HEK293 (cell line): ENCODE measurements around the gene TRIM46.

Source experiments
- CTCF ChIA-PET: fragments of 350-600 bp; formaldehyde crosslinking; extraction: SDS; loops from one replicate; lab custom pipeline; 2021; ENCODE audit warnings: antibody characterized with exemption; lab: Yijun Ruan, JAX
- POLR2A ChIA-PET: fragments of 300-600 bp; formaldehyde crosslinking; extraction: SDS; loops from one replicate; lab custom pipeline; 2020; ENCODE audit warnings: antibody characterized with exemption, inconsistent platforms; lab: Yijun Ruan, JAX
- H3K27ac ChIP-seq: fragments of 200-500 bp; sonication (Bioruptor generic); 2 replicates; pipeline ENCODE4 v1.5.1; 2014; ENCODE audit warnings: low read depth, low read length, control low read depth, inconsistent platforms; ENCODE audit errors: extremely low read depth
- H3K36me3 ChIP-seq, 2 experiments: fragments of 200-500 bp in 1 of 2; sonication (Bioruptor generic) in 1 of 2; 1 replicate in 1 of 2; 2 replicates in 1 of 2; pipeline ENCODE4 v1.5.1; 2014 to 2017; ENCODE audit warnings: inconsistent platforms in 2 of 2, low read length in 2 of 2; ENCODE audit not compliant: control insufficient read depth in 2 of 2, insufficient read depth in 1 of 2
- H3K4me1 ChIP-seq: fragments of 200-500 bp; sonication (Bioruptor generic); 2 replicates; pipeline ENCODE4 v1.5.1; 2014; ENCODE audit warnings: mild to moderate bottlenecking, low read length, inconsistent platforms; ENCODE audit not compliant: control insufficient read depth, insufficient read depth
- H3K4me3 ChIP-seq: 2 replicates; pipeline ENCODE4 v1.5.1; 2011; ENCODE audit warnings: low read depth, mild to moderate bottlenecking, control low read depth, low read length, moderate library complexity
- H3K9me3 ChIP-seq: fragments of 200-500 bp; sonication (Bioruptor generic); 2 replicates; pipeline ENCODE4 v1.5.1; 2014; ENCODE audit warnings: low read depth, low read length, inconsistent platforms; ENCODE audit not compliant: control insufficient read depth, insufficient read depth
- SCRT2 ChIP-seq: fragments of 450-650 bp; formaldehyde crosslinking; IDR thresholded peaks from 2 replicates; pipeline ENCODE4 v1.5.1; 2016; ENCODE audit warnings: missing biosample characterization, missing genetic modification characterization
- YY1 ChIP-seq: fragments of 450-650 bp; formaldehyde crosslinking; IDR thresholded peaks from 2 replicates; pipeline ENCODE4 v1.5.1; 2018; ENCODE audit warnings: missing biosample characterization, missing genetic modification characterization
- ZBTB21 ChIP-seq: fragments of 450-650 bp; formaldehyde crosslinking; IDR thresholded peaks from 2 replicates; pipeline ENCODE4 v1.5.1; 2017; ENCODE audit warnings: missing biosample characterization, missing genetic modification characterization
- ZNF335 ChIP-seq: fragments of 450-650 bp; formaldehyde crosslinking; conservative IDR thresholded peaks from 2 replicates; pipeline ENCODE4 v1.5.1; 2016; ENCODE audit warnings: missing biosample characterization, missing genetic modification characterization
- ZNF354C ChIP-seq: fragments of 450-650 bp; formaldehyde crosslinking; IDR thresholded peaks from 2 replicates; pipeline ENCODE4 v1.5.1; 2016; ENCODE audit warnings: missing biosample characterization, missing genetic modification characterization, low read depth, borderline replicate concordance
- ZNF501 ChIP-seq: fragments of 450-650 bp; formaldehyde crosslinking; IDR thresholded peaks from 2 replicates; pipeline ENCODE4 v1.5.1; 2016; ENCODE audit warnings: missing biosample characterization, missing genetic modification characterization
- ZNF548 ChIP-seq: fragments of 450-650 bp; formaldehyde crosslinking; IDR thresholded peaks from 2 replicates; pipeline ENCODE4 v1.5.1; 2016; ENCODE audit warnings: missing biosample characterization, missing genetic modification characterization
- ZNF600 ChIP-seq: fragments of 450-650 bp; formaldehyde crosslinking; IDR thresholded peaks from 2 replicates; pipeline ENCODE4 v1.5.1; 2016; ENCODE audit warnings: missing biosample characterization, missing genetic modification characterization
- ZNF610 ChIP-seq: fragments of 450-650 bp; formaldehyde crosslinking; IDR thresholded peaks from 2 replicates; pipeline ENCODE4 v1.5.1; 2016; ENCODE audit warnings: missing biosample characterization, missing genetic modification characterization, borderline replicate concordance
- ZNF626 ChIP-seq: fragments of 450-650 bp; sonication (Bioruptor Pico); formaldehyde crosslinking; IDR thresholded peaks from 2 replicates; pipeline ENCODE4 v1.5.1; 2018; ENCODE audit warnings: missing biosample characterization, missing genetic modification characterization, inconsistent platforms
- ZNF629 ChIP-seq: fragments of 450-650 bp; formaldehyde crosslinking; IDR thresholded peaks from 2 replicates; pipeline ENCODE4 v1.5.1; 2017; ENCODE audit warnings: missing biosample characterization, missing genetic modification characterization
- ZNF658 ChIP-seq: fragments of 450-650 bp; formaldehyde crosslinking; IDR thresholded peaks from 2 replicates; pipeline ENCODE4; 2016; ENCODE audit warnings: missing biosample characterization, missing genetic modification characterization
- ZNF777 ChIP-seq: fragments of 450-650 bp; formaldehyde crosslinking; IDR thresholded peaks from 2 replicates; pipeline ENCODE4 v1.5.1; 2017; ENCODE audit warnings: missing biosample characterization, missing genetic modification characterization, borderline replicate concordance
- ZNF843 ChIP-seq: fragments of 450-650 bp; formaldehyde crosslinking; IDR thresholded peaks from 2 replicates; pipeline ENCODE4 v1.5.1; 2016; ENCODE audit warnings: missing biosample characterization, missing genetic modification characterization
- TF ChIP-seq, protein P1 (sequence below): fragments of 450-650 bp; formaldehyde crosslinking; IDR thresholded peaks from 2 replicates; pipeline ENCODE4; 2016; ENCODE audit warnings: missing biosample characterization, missing genetic modification characterization
- TF ChIP-seq, protein P2 (sequence below): fragments of 450-650 bp; formaldehyde crosslinking; IDR thresholded peaks from 2 replicates; pipeline ENCODE4 v1.5.1; 2016; ENCODE audit warnings: missing biosample characterization, missing genetic modification characterization, borderline replicate concordance
- TF ChIP-seq, protein P3 (sequence below): IDR thresholded peaks from 2 replicates; pipeline ENCODE4 v1.6.1; 2011; ENCODE audit warnings: mild to moderate bottlenecking, low read depth, low read length, borderline replicate concordance
- TF ChIP-seq, protein P4 (sequence below): fragments of 450-650 bp; formaldehyde crosslinking; IDR thresholded peaks from 2 replicates; pipeline ENCODE4 v1.5.1; 2016; ENCODE audit warnings: missing biosample characterization, missing genetic modification characterization
- TF ChIP-seq, protein P5 (sequence below): fragments of 450-650 bp; formaldehyde crosslinking; conservative IDR thresholded peaks from 2 replicates; pipeline ENCODE4 v1.5.1; 2016; ENCODE audit warnings: low read depth, missing biosample characterization, missing genetic modification characterization

Gene TRIM46

DNA sequence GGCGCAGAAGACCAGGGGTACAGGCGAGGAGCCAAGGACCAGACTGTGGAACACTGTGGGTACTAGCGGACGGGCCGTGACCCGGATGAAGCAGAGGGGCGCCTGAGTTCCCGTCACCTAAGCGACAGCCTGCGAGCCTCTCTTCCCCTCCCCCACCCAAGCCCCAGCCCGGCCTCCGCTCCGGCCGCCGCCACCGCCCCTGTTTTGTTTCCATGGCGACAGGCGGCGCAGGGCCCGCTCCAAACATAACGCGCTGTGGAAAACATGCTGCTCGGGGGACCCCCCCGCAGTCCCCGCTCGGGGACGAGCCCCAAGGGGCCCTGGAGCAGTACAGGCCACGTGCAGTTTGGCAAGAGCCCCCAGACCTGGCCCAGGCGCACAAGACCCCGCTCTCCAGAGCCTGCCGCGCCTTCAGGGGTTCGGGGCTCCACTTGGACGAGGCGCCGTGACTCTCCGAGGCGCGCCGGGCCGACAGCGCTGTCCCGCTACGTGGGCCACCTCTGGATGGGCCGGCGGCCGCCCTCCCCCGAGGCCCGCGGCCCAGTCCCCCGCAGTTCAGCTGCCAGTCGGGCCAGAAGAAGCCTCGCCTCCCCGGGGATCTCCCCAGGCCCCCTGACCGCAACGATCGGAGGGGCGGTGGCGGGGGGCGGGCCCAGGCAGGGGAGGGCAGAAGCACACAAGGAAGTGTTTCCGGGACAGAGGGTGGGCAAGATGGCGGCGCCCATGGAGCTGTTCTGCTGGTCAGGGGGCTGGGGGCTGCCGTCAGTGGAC, 35.1 kb downstream of the TRIM46 start, which contains the start of gene MTX1 (continued):
- TF ChIP-seq, protein P1, sequence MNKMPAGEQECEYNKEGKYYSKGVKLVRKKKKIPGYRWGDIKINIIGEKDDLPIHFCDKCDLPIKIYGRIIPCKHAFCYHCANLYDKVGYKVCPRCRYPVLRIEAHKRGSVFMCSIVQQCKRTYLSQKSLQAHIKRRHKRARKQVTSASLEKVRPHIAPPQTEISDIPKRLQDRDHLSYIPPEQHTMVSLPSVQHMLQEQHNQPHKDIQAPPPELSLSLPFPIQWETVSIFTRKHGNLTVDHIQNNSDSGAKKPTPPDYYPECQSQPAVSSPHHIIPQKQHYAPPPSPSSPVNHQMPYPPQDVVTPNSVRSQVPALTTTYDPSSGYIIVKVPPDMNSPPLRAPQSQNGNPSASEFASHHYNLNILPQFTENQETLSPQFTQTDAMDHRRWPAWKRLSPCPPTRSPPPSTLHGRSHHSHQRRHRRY, result no peak
- TF ChIP-seq YY1 (tag by site-specific recombination), result peak; percentile 92

DNA sequence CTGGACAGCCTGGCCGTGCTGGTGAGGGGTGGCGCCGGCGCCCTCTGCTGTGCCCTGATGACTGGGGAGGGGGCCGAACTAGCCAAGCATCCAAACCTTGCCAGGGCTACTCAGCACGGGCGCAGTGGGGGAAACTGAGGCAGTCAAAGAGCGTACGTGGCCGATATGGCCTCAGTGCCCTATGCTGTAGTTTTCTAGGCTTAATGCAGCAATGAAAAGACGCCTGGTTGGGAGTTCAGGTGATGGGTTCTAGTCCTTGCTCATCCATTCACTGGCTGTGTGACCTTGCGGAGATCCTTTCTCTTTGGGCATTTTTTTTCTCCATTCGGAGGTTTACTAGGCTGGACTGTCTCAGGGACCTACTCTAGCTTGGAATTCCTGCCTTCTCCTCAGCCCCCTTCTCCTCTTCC, 35.7 kb downstream of the TRIM46 start:
- H3K36me3 ChIP-seq, result peaks cover 0 to 23% of the 10 kb centered on the region in 2 experiments; a peak in 1 of 3 replicates
- CTCF ChIA-PET, result interaction anchor here (0.6 to 3.6 kb wide), 5 partner anchors 16 to 723 kb away, joined by 3 to 28 read pairs (median 4); partner anchors contain the start of genes KRTCAP2 and TRIM46
- no peaks in the 10 kb centered on the region for H3K9me3 ChIP-seq
- H3K4me3 ChIP-seq, result peak overlapping the region; percentile 98
- POLR2A ChIA-PET, result interaction anchor here (0.5 to 1.8 kb wide), 8 partner anchors 8 to 589 kb away, joined by 3 to 7 read pairs (median 4); partner anchors contain the start of genes FDPS and KRTCAP2
- peaks cover 4% of the 10 kb centered on the region for H3K4me1 ChIP-seq
- peak overlapping the region; percentile 86; the same call in 1 of the 2 replicates for H3K27ac ChIP-seq
- TF ChIP-seq ZNF501 (tag by site-specific recombination), result 0 out of 2 replicates have a peak, but pooled peaks have one; percentile 13
- no peak for TF ChIP-seq ZNF354C (tag by site-specific recombination)
- TF ChIP-seq, protein P2, sequence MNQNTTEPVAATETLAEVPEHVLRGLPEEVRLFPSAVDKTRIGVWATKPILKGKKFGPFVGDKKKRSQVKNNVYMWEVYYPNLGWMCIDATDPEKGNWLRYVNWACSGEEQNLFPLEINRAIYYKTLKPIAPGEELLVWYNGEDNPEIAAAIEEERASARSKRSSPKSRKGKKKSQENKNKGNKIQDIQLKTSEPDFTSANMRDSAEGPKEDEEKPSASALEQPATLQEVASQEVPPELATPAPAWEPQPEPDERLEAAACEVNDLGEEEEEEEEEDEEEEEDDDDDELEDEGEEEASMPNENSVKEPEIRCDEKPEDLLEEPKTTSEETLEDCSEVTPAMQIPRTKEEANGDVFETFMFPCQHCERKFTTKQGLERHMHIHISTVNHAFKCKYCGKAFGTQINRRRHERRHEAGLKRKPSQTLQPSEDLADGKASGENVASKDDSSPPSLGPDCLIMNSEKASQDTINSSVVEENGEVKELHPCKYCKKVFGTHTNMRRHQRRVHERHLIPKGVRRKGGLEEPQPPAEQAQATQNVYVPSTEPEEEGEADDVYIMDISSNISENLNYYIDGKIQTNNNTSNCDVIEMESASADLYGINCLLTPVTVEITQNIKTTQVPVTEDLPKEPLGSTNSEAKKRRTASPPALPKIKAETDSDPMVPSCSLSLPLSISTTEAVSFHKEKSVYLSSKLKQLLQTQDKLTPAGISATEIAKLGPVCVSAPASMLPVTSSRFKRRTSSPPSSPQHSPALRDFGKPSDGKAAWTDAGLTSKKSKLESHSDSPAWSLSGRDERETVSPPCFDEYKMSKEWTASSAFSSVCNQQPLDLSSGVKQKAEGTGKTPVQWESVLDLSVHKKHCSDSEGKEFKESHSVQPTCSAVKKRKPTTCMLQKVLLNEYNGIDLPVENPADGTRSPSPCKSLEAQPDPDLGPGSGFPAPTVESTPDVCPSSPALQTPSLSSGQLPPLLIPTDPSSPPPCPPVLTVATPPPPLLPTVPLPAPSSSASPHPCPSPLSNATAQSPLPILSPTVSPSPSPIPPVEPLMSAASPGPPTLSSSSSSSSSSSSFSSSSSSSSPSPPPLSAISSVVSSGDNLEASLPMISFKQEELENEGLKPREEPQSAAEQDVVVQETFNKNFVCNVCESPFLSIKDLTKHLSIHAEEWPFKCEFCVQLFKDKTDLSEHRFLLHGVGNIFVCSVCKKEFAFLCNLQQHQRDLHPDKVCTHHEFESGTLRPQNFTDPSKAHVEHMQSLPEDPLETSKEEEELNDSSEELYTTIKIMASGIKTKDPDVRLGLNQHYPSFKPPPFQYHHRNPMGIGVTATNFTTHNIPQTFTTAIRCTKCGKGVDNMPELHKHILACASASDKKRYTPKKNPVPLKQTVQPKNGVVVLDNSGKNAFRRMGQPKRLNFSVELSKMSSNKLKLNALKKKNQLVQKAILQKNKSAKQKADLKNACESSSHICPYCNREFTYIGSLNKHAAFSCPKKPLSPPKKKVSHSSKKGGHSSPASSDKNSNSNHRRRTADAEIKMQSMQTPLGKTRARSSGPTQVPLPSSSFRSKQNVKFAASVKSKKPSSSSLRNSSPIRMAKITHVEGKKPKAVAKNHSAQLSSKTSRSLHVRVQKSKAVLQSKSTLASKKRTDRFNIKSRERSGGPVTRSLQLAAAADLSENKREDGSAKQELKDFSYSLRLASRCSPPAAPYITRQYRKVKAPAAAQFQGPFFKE (tag by site-specific recombination), result no peak
- no peak for TF ChIP-seq SCRT2
- 0 out of 2 replicates have a peak, but pooled peaks have one; percentile 9 for TF ChIP-seq ZNF610 (tag by site-specific recombination)
- TF ChIP-seq ZNF658 (tag by site-specific recombination), result no peak
- no peak for TF ChIP-seq ZNF843 (tag by site-specific recombination)
- no peak for TF ChIP-seq ZNF777 (tag by site-specific recombination)
- TF ChIP-seq, protein P3, sequence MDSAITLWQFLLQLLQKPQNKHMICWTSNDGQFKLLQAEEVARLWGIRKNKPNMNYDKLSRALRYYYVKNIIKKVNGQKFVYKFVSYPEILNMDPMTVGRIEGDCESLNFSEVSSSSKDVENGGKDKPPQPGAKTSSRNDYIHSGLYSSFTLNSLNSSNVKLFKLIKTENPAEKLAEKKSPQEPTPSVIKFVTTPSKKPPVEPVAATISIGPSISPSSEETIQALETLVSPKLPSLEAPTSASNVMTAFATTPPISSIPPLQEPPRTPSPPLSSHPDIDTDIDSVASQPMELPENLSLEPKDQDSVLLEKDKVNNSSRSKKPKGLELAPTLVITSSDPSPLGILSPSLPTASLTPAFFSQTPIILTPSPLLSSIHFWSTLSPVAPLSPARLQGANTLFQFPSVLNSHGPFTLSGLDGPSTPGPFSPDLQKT, result no peak
- TF ChIP-seq ZNF626 (tag by site-specific recombination), result no peak
- TF ChIP-seq ZBTB21 (tag by site-specific recombination), result no peak
- TF ChIP-seq ZNF600, result peak; percentile 70
- TF ChIP-seq ZNF629 (tag by site-specific recombination), result 0 out of 2 replicates have a peak, but pooled peaks have one; percentile 15
- TF ChIP-seq ZNF335 (tag by site-specific recombination), result no peak
- TF ChIP-seq ZNF548, result no peak
- TF ChIP-seq, protein P4, sequence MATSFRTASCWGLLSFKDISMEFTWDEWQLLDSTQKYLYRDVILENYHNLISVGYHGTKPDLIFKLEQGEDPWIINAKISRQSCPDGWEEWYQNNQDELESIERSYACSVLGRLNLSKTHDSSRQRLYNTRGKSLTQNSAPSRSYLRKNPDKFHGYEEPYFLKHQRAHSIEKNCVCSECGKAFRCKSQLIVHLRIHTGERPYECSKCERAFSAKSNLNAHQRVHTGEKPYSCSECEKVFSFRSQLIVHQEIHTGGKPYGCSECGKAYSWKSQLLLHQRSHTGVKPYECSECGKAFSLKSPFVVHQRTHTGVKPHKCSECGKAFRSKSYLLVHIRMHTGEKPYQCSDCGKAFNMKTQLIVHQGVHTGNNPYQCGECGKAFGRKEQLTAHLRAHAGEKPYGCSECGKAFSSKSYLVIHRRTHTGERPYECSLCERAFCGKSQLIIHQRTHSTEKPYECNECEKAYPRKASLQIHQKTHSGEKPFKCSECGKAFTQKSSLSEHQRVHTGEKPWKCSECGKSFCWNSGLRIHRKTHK (tag by site-specific recombination), result no peak
- TF ChIP-seq, protein P5, sequence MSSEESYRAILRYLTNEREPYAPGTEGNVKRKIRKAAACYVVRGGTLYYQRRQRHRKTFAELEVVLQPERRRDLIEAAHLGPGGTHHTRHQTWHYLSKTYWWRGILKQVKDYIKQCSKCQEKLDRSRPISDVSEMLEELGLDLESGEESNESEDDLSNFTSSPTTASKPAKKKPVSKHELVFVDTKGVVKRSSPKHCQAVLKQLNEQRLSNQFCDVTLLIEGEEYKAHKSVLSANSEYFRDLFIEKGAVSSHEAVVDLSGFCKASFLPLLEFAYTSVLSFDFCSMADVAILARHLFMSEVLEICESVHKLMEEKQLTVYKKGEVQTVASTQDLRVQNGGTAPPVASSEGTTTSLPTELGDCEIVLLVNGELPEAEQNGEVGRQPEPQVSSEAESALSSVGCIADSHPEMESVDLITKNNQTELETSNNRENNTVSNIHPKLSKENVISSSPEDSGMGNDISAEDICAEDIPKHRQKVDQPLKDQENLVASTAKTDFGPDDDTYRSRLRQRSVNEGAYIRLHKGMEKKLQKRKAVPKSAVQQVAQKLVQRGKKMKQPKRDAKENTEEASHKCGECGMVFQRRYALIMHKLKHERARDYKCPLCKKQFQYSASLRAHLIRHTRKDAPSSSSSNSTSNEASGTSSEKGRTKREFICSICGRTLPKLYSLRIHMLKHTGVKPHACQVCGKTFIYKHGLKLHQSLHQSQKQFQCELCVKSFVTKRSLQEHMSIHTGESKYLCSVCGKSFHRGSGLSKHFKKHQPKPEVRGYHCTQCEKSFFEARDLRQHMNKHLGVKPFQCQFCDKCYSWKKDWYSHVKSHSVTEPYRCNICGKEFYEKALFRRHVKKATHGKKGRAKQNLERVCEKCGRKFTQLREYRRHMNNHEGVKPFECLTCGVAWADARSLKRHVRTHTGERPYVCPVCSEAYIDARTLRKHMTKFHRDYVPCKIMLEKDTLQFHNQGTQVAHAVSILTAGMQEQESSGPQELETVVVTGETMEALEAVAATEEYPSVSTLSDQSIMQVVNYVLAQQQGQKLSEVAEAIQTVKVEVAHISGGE (tag by site-specific recombination), result no peak
